Karpas-422 (cell line): ENCODE results near the gene ACO2. TPM values are rescaled to one million over a fixed set of nuclear protein-coding genes. Genes with fewer than 3 reads are reported as not detected.
"Not testable (repeated sequence)": the region's sequence is repeated elsewhere in the genome, so short reads cannot be mapped to it uniquely, and the experiment has no call there.

Experiments
- DNase-seq: peaks from one replicate; pipeline ENCODE4 v3.0.0-alpha.2; 2015
- H2AFZ ChIP-seq: fragments of 200-600 bp; sonication (generic); 2 replicates; pipeline ENCODE4 v1.6.1; 2014; ENCODE audit warnings: antibody characterized with exemption, low read length, mixed read lengths
- H3K27ac ChIP-seq: fragments of 200-600 bp; sonication (generic); 2 replicates; pipeline ENCODE4 v1.5.1; 2014; ENCODE audit warnings: mild to moderate bottlenecking, low read length, moderate library complexity
- H3K27me3 ChIP-seq: fragments of 200-600 bp; sonication (generic); 2 replicates; pipeline ENCODE4 v1.6.1; 2014; ENCODE audit warnings: low read length, mixed read lengths
- H3K36me3 ChIP-seq: fragments of 200-600 bp; sonication (generic); 2 replicates; pipeline ENCODE4 v1.6.1; 2014; ENCODE audit warnings: low read length, mixed read lengths; ENCODE audit not compliant: insufficient read depth
- H3K4me1 ChIP-seq: fragments of 200-600 bp; sonication (generic); 2 replicates; pipeline ENCODE4 v1.6.1; 2014; ENCODE audit warnings: mild to moderate bottlenecking, low read length, mixed read lengths
- H3K4me2 ChIP-seq: fragments of 200-600 bp; sonication (generic); 2 replicates; pipeline ENCODE4 v1.6.1; 2014; ENCODE audit warnings: low read length, low read depth, mild to moderate bottlenecking; ENCODE audit not compliant: poor library complexity, severe bottlenecking
- H3K4me3 ChIP-seq: fragments of 200-600 bp; sonication (generic); 2 replicates; pipeline ENCODE4 v1.5.1; 2014; ENCODE audit warnings: mild to moderate bottlenecking, antibody characterized with exemption, low read length, mixed read lengths
- H3K79me2 ChIP-seq: fragments of 200-600 bp; sonication (generic); 2 replicates; pipeline ENCODE4 v1.6.1; 2014; ENCODE audit warnings: mild to moderate bottlenecking, low read length, mixed read lengths
- H3K9ac ChIP-seq: fragments of 200-600 bp; sonication (generic); 2 replicates; pipeline ENCODE4 v1.6.0; 2014; ENCODE audit warnings: low read length
- H3K9me2 ChIP-seq: fragments of 200-600 bp; sonication (generic), shearing (Covaris generic); replicated peaks from 2 replicates; pipeline ENCODE4 v1.6.0; 2014; ENCODE audit warnings: mild to moderate bottlenecking, low read length, moderate library complexity; ENCODE audit not compliant: insufficient read depth
- H3K9me3 ChIP-seq: fragments of 300-700, 200-600 bp; sonication (generic); 2 replicates; pipeline ENCODE4 v1.6.1; 2014; ENCODE audit warnings: low read length, mixed read lengths
- H4K20me1 ChIP-seq: fragments of 200-600 bp; sonication (generic); 2 replicates; pipeline ENCODE4 v1.6.1; 2014; ENCODE audit warnings: mild to moderate bottlenecking, antibody characterized with exemption, low read length, low read depth; ENCODE audit not compliant: insufficient read depth
- total RNA-seq: library from RNA; depleted of rRNA; stranded (reverse); fragments of >200 nt; shearing (Covaris generic); gene quantifications from 2 replicates; pipeline ENCODE4 v1.2.3, GENCODE V29; 2014; ENCODE audit warnings: low replicate concordance

Gene ACO2
- total RNA-seq, 1 experiment from 2014 or later: 67.7 TPM

- no peak for DNase-seq
These were observed 79.9 kb downstream of the ACO2 start for GRCh38 chr22:41548830-41549211.

DNA sequence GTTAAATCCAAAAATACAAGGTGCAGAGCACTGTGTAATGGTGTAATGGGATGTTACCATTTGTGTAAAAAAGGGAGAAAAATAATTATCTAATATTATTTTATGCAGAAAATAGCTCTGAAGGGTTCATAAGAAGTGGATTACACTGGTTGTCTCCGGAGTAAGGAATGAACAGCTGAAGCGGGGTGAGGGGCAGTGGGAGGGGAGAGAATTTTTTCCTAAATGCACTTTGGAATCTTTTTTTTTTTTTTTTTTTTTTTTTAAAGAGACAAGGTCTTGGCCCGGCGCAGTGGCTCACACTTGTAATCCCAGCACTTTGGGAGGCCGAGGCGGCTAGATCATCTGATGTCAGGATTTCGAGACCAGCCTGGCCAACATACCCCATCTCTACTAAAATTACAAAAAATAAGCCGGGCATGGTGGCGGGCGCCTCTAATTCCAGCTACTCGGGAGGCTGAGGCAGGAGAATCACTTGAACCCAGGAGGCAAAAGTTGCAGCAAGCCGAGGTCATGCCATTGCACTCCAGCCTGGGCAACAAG, 82.1 kb downstream of the ACO2 start:
- no peaks in the 10 kb centered on the region for H3K9me2 ChIP-seq

More at GRCh38 chr22:41548830-41549211, 79.9 kb downstream of the ACO2 start:
- H3K27ac ChIP-seq: no peak overlapping the region
- no peak overlapping the region for H3K4me2 ChIP-seq
- H3K4me3 ChIP-seq: no peak overlapping the region
- no peaks in the 10 kb centered on the region for H3K27me3 ChIP-seq
- peaks cover 8% of the 10 kb centered on the region for H3K4me1 ChIP-seq
- H4K20me1 ChIP-seq: no peaks in the 10 kb centered on the region
- H2AFZ ChIP-seq: no peak overlapping the region
- H3K9ac ChIP-seq: no peak overlapping the region
- no peaks in the 10 kb centered on the region for H3K36me3 ChIP-seq
- no peaks in the 10 kb centered on the region for H3K9me3 ChIP-seq
- H3K79me2 ChIP-seq: peaks cover 5% of the 10 kb centered on the region
- H3K9me2 ChIP-seq: no peaks in the 10 kb centered on the region

GRCh38 chr22:41551877-41552582, 83.1 kb downstream of the ACO2 start:
- Histone ChIP-seq H4K20me1 (no peaks in the 10 kb centered on the region), H3K9me2 (no peaks in the 10 kb centered on the region), H3K9me3 (no peaks in the 10 kb centered on the region), H3K27me3 (no peaks in the 10 kb centered on the region), H2AFZ (no peak overlapping the region), H3K4me3 (no peak overlapping the region), H3K36me3 (no peaks in the 10 kb centered on the region), H3K9ac (no peak overlapping the region), H3K27ac (no peak overlapping the region), H3K79me2 (no peaks in the 10 kb centered on the region), H3K4me2 (no peak overlapping the region), H3K4me1 (no peaks in the 10 kb centered on the region)
- no peak for DNase-seq

More for the DNA sequence above, 82.1 kb downstream of the ACO2 start:
- no peak overlapping the region for H3K27ac ChIP-seq
- H3K27me3 ChIP-seq: no peaks in the 10 kb centered on the region
- H3K36me3 ChIP-seq: no peaks in the 10 kb centered on the region
- no peaks in the 10 kb centered on the region for H3K79me2 ChIP-seq
- H3K4me2 ChIP-seq: no peak overlapping the region
- H4K20me1 ChIP-seq: no peaks in the 10 kb centered on the region
- no peak overlapping the region for H3K9ac ChIP-seq
- H3K9me3 ChIP-seq: no peaks in the 10 kb centered on the region
- no peak for DNase-seq
- no peaks in the 10 kb centered on the region for H3K4me1 ChIP-seq
- no peak overlapping the region for H3K4me3 ChIP-seq
- no peak overlapping the region for H2AFZ ChIP-seq

DNA sequence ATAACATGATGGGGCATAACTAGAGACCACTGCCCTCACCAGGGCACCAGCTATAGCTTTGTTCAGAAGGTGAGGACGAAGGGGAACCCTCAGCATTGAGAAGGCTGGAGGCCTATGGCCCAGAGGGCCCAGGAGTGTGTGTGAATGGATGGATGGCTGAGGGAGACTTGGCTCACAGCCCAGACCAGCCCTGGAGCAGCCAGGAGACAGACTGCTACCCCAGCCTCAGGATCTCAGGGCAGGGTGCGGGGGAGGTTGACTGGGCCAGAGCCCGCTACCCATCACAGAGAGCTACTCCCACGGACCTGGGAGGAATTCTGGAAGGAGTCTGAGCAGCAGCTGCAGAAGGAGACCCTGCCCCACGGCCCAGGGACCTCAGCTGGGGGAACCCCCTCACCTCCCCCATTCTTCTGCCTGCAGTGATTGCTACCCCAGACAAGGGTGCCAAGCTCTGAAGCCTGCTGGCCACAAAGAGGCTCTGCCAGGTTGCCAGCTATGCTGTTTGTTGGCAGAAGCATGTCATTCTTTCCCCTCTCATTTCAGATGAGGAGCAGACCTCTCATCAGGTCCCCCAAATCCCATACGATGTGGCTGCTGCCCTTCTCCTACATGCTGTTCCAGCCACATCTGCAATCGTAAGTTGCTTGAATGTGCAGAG, 86.5 kb downstream of the ACO2 start:
- no peak overlapping the region for H3K4me2 ChIP-seq
- no peaks in the 10 kb centered on the region for H3K79me2 ChIP-seq
- H3K9me2 ChIP-seq: no peaks in the 10 kb centered on the region
- H3K36me3 ChIP-seq: no peaks in the 10 kb centered on the region
- no peaks in the 10 kb centered on the region for H3K9me3 ChIP-seq
- H2AFZ ChIP-seq: no peak overlapping the region
- H3K9ac ChIP-seq: no peak overlapping the region
- H3K27ac ChIP-seq: no peak overlapping the region
- peaks cover 7% of the 10 kb centered on the region for H3K4me1 ChIP-seq
- no peaks in the 10 kb centered on the region for H3K27me3 ChIP-seq
- DNase-seq: no peak
- H4K20me1 ChIP-seq: no peaks in the 10 kb centered on the region
- H3K4me3 ChIP-seq: no peak overlapping the region

DNA sequence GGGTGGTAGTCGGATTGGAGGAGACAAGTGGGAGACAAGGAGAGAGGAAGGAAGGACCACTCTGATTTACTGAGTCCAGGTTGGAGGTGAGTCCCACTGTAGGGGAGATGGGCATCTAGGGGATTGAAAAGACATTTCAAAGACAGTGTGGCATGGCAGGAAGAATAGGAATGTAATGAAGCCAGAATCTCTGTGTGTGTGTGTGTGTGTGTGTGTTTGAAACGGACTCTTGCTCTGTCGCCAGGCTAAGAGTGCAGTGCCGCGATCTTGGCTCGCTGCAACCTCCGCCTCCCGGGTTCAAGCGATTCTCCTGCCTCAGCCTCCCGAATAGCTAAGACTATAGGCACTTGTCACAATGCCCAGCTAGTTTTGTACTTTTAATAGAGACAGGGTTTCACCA, 87.6 kb downstream of the ACO2 start:
- Histone ChIP-seq H3K79me2 (no peaks in the 10 kb centered on the region), H4K20me1 (no peaks in the 10 kb centered on the region), H3K9me3 (no peaks in the 10 kb centered on the region), H3K4me3 (no peak overlapping the region), H3K36me3 (no peaks in the 10 kb centered on the region), H3K9me2 (no peaks in the 10 kb centered on the region), H3K27me3 (no peaks in the 10 kb centered on the region), H3K4me1 (peaks cover 13% of the 10 kb centered on the region), H2AFZ (no peak overlapping the region), H3K27ac (no peak overlapping the region), H3K4me2 (no peak overlapping the region), H3K9ac (no peak overlapping the region)
- no peak for DNase-seq

GRCh38 chr22:41557401-41558240, 88.7 kb downstream of the ACO2 start:
- Histone ChIP-seq H3K4me2 (no peak overlapping the region), H3K9me3 (no peaks in the 10 kb centered on the region), H3K36me3 (no peaks in the 10 kb centered on the region), H3K27me3 (no peaks in the 10 kb centered on the region), H2AFZ (no peak overlapping the region), H3K4me1 (peaks cover 13% of the 10 kb centered on the region), H3K4me3 (no peak overlapping the region), H3K9ac (no peak overlapping the region), H4K20me1 (no peaks in the 10 kb centered on the region), H3K79me2 (no peaks in the 10 kb centered on the region), H3K9me2 (no peaks in the 10 kb centered on the region), H3K27ac (no peak overlapping the region)
- no peak for DNase-seq

GRCh38 chr22:41558241-41558630, 89.3 kb downstream of the ACO2 start:
- not testable (repeated sequence) for H2AFZ ChIP-seq, H3K4me3 ChIP-seq, H3K4me2 ChIP-seq, H3K79me2 ChIP-seq, H3K27me3 ChIP-seq, DNase-seq, H4K20me1 ChIP-seq, H3K27ac ChIP-seq, H3K36me3 ChIP-seq, H3K9me2 ChIP-seq, H3K9me3 ChIP-seq, H3K9ac ChIP-seq
- peaks cover 13% of the 10 kb centered on the region for H3K4me1 ChIP-seq

- Histone ChIP-seq H3K9me2 (no peaks in the 10 kb centered on the region), H3K9me3 (no peaks in the 10 kb centered on the region), H3K36me3 (no peaks in the 10 kb centered on the region), H3K27ac (no peak overlapping the region), H2AFZ (no peak overlapping the region), H3K4me3 (no peak overlapping the region), H3K4me1 (peaks cover 13% of the 10 kb centered on the region), H4K20me1 (no peaks in the 10 kb centered on the region), H3K27me3 (no peaks in the 10 kb centered on the region), H3K4me2 (no peak overlapping the region), H3K9ac (no peak overlapping the region), H3K79me2 (no peaks in the 10 kb centered on the region)
- no peak for DNase-seq
These were observed 91.2 kb downstream of the ACO2 start for GRCh38 chr22:41560095-41560471.
